K562 (cell line): Measurements from ENCODE around the gene ODAD4. TPM values are rescaled to one million over a fixed set of nuclear protein-coding genes. Genes with fewer than 3 reads are reported as not detected.

Experiments used
- ARID2 ChIP-seq: fragments of 450-650 bp; IDR thresholded peaks from 2 replicates; pipeline ENCODE4 v1.6.1; 2017; ENCODE audit warnings: antibody characterized with exemption, mild to moderate bottlenecking
- DEAF1 ChIP-seq: fragments of 450-650 bp; formaldehyde crosslinking; IDR thresholded peaks from 2 replicates; pipeline ENCODE4 v1.4.0; 2020; ENCODE audit warnings: mild to moderate bottlenecking, moderate library complexity
- DPF2 ChIP-seq: fragments of 450-650 bp; IDR thresholded peaks from 2 replicates; pipeline ENCODE4 v1.6.1; 2016
- EGR1 ChIP-seq: fragments of 450-650 bp; conservative IDR thresholded peaks from 2 replicates; pipeline ENCODE4 v1.6.1; 2017; ENCODE audit warnings: mild to moderate bottlenecking
- FOXM1 ChIP-seq, 2 experiments: fragments of 450-650 bp in 1 of 2; sonication (generic) in 1 of 2; formaldehyde crosslinking in 1 of 2; IDR thresholded peaks; 2 replicates each; pipeline versions ENCODE4 v1.6.1 to v1.9.0; 2017 to 2022; ENCODE audit warnings: low read depth in 2 of 2, mild to moderate bottlenecking in 2 of 2, missing genetic modification reagents in 1 of 2, moderate library complexity in 1 of 2
- L3MBTL2 ChIP-seq: fragments of 450-650 bp; IDR thresholded peaks from 2 replicates; pipeline ENCODE4 v1.6.1; 2016; ENCODE audit warnings: mild to moderate bottlenecking, moderate library complexity
- RAD21 ChIP-seq, 2 experiments: fragments of 250-450 bp in 1 of 2; fragments of 450-650 bp in 1 of 2; sonication (Bioruptor Pico) in 1 of 2; formaldehyde crosslinking in 1 of 2; IDR thresholded peaks in 1 of 2; conservative IDR thresholded peaks in 1 of 2; 2 replicates each; pipeline versions ENCODE4 v1.4.0 to v1.8.0; 2020 to 2022; ENCODE audit warnings: mild to moderate bottlenecking in 2 of 2, moderate library complexity in 1 of 2
- SMC3 ChIP-seq: conservative IDR thresholded peaks from 2 replicates; pipeline ENCODE4 v1.6.1; 2011; ENCODE audit warnings: low read depth, low read length, improper control_type of control experiment; ENCODE audit not compliant: insufficient read depth
- TFAP4 ChIP-seq: sonication (generic); formaldehyde crosslinking; IDR thresholded peaks from 2 replicates; pipeline ENCODE4 v1.8.0; 2022; ENCODE audit warnings: missing genetic modification reagents, mild to moderate bottlenecking, moderate library complexity, borderline replicate concordance
- THRB ChIP-seq: fragments of 450-650 bp; formaldehyde crosslinking; conservative IDR thresholded peaks from 2 replicates; pipeline ENCODE4 v1.4.0; 2022; ENCODE audit warnings: mild to moderate bottlenecking, missing genetic modification characterization
- XRCC5 ChIP-seq: fragments of 200-400 bp; formaldehyde crosslinking; IDR thresholded peaks from 2 replicates; pipeline ENCODE4 v1.6.1; 2017; ENCODE audit warnings: low read depth, mild to moderate bottlenecking, low read length
- ZBTB7A ChIP-seq: IDR thresholded peaks from 2 replicates; pipeline ENCODE4 v1.6.1; 2011; ENCODE audit warnings: low read depth, mild to moderate bottlenecking, low read length, moderate library complexity, borderline replicate concordance; ENCODE audit not compliant: control insufficient read depth
- ZNF398 ChIP-seq: fragments of 250-450 bp; sonication (Bioruptor Pico); IDR thresholded peaks from 2 replicates; pipeline ENCODE4 v1.8.0; 2021; ENCODE audit warnings: moderate library complexity, mild to moderate bottlenecking, inconsistent platforms
- ZNF592 ChIP-seq: fragments of 450-650 bp; IDR thresholded peaks from 2 replicates; pipeline ENCODE4 v1.6.1; 2017; ENCODE audit warnings: antibody characterized with exemption, mild to moderate bottlenecking
- ZNF766 ChIP-seq: fragments of 200-800 bp; sonication (Bioruptor generic); conservative IDR thresholded peaks from 2 replicates; pipeline ENCODE4 v1.6.1; 2016; ENCODE audit warnings: missing genetic modification characterization, missing compliant biosample characterization
- polyA plus RNA-seq, 8 experiments: library from polyadenylated mRNA; depleted of rRNA in 4 of 8; stranded (reverse) in 5 of 8; unstranded in 3 of 8; fragments of >200 nt; fragmentation: Nextera tagmentation in 2 of 8; fragmentation: Illumina TruSeq in 1 of 8; extraction: Ambion mirVana in 2 of 8; extraction: Trizol in 1 of 8; gene quantifications; 2 replicates each; pipeline versions ENCODE4 v1.2.1 to v1.2.3, GENCODE V29; 2011 to 2014; ENCODE audit warnings: inconsistent platforms in 1 of 8, missing spikeins in 1 of 8
- total RNA-seq, 7 experiments: library from RNA; depleted of rRNA in 6 of 7; stranded (reverse); fragments of >200 nt in 6 of 7; fragmentation: Illumina TruSeq in 2 of 7; extraction: Trizol in 2 of 7; gene quantifications; 2 replicates each; pipeline versions ENCODE4 v1.2.1 to v1.2.3, GENCODE V29; 2011 to 2021; ENCODE audit warnings: low replicate concordance in 1 of 7

Gene ODAD4
- total and polyA plus RNA-seq, 9 of the 15 experiments (the other 6 are each of a cell fraction or from before 2014, with no cell fraction given), result 0.09 to 0.98 (median 0.51) TPM

GRCh38 chr17:41959336-41960095 is 29.1 kb downstream of the ODAD4 start (continued):
- TF ChIP-seq XRCC5 (0 out of 2 replicates have a peak, but pooled peaks have one; percentile 41), ZNF766 (no peak), SMC3 (peak; percentile 59), TFAP4 (CRISPR knock-in tag) (no peak), DEAF1 (CRISPR knock-in tag) (peak; percentile 43; the same call in 1 of the 2 replicates), L3MBTL2 (0 out of 2 replicates have a peak, but pooled peaks have one; percentile 27), ZBTB7A (peak; percentile 62; the same call in 1 of the 2 replicates), ZNF398 (CRISPR knock-in tag) (no peak), ZNF592 (peak; percentile 34; the same call in 1 of the 2 replicates), FOXM1 (IDR thresholded peaks at IDR 0.05; ENCODE audit: low read depth) (no peak), FOXM1 (CRISPR knock-in tag; IDR thresholded peaks at IDR 0.05; ENCODE audit: low read depth) (no peak), ARID2 (0 out of 2 replicates have a peak, but pooled peaks have one; percentile 33), THRB (CRISPR knock-in tag) (no peak), RAD21 (CRISPR knock-in tag; conservative IDR thresholded peaks at IDR 0.05 in 1 of 2, IDR thresholded peaks at IDR 0.05 in 1 of 2) (peak; percentile 65 to 86), DPF2 (0 out of 2 replicates have a peak, but pooled peaks have one; percentile 6), EGR1 (peak; percentile 10; the same call in 1 of the 2 replicates)
